Muscle of leg (tissue), 9 donors: ENCODE data around the gene TLCD3A. TPM values are rescaled to one million over a fixed set of nuclear protein-coding genes. Genes with fewer than 3 reads are reported as not detected.

Experiments used
- polyA plus RNA-seq, 8 donors: library from polyadenylated mRNA; unstranded; fragments of 120-200 nt; gene quantifications; one replicate each; pipeline versions ENCODE4 v1.2.1 to v1.2.3, GENCODE V29; 2013; ENCODE audit warnings: inconsistent platforms in 1 of 8, low replicate concordance in 1 of 8; ENCODE audit not compliant: insufficient read length in 8 of 8, insufficient read depth in 1 of 8
- total RNA-seq: library from RNA; stranded (reverse); fragments of 120-200 nt; gene quantifications from one replicate; pipeline ENCODE4 v1.2.4, GENCODE V29; 2013

TLCD3A gene
- total and polyA plus RNA-seq, 9 donors: 9.5 to 25.4 (median 15.6) TPM

Other genes starting within 250 kb of the TLCD3A start
- gene VPS53, start 17.8 kb upstream of the TLCD3A start, total RNA-seq: 9.1 TPM
- 10 to 100 TPM; 15.5 to 23.7 (median 19.1) TPM for gene VPS53, start 17.8 kb upstream of the TLCD3A start, polyA plus RNA-seq
- gene GEMIN4, start 19.7 kb downstream of the TLCD3A start, total RNA-seq: 9.8 TPM
- 10 to 100 TPM; 12.4 to 19.6 (median 14.8) TPM for gene GEMIN4, start 19.7 kb downstream of the TLCD3A start, polyA plus RNA-seq
- gene GLOD4, start 49.7 kb downstream of the TLCD3A start, total RNA-seq: 46.8 TPM
- 10 to 100 TPM; 63.9 to 79.4 (median 71.6) TPM for gene GLOD4, start 49.7 kb downstream of the TLCD3A start, polyA plus RNA-seq
- 14.0 TPM for gene MRM3, start 49.8 kb downstream of the TLCD3A start, total RNA-seq
- 10 to 100 TPM; 12.8 to 16.4 (median 14.3) TPM for gene MRM3, start 49.8 kb downstream of the TLCD3A start, polyA plus RNA-seq
- gene NXN, start 247.2 kb downstream of the TLCD3A start, total RNA-seq: 36.8 TPM
- gene NXN, start 247.2 kb downstream of the TLCD3A start, polyA plus RNA-seq: 10 to 100 TPM; 48.7 to 58.9 (median 55.3) TPM